ENCODE data around the gene UPK1B.

UPK1B gene

DNA sequence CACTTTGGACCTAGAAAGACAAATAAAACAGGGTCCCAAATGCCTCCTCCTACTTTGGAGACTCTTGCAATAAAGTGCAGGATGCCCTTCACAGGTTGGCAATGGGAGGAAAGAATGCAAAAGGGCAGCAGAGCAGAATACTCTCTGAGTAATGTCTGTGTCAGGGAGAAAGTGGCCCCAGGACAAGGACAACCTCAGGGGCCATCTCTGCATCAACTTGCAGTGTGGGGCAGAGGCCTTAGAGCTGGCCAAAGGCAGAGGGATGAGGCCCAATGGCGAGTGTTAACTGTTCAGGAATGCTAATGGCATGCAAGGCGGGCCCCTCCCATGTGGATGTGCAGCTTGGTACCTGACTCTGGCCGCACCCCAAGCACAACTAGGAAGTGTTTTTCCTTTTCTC is 8.4 kb downstream of the UPK1B start:
- Histone ChIP-seq H3K9me3 (ENCODE audit: low read length) (no peaks in the 10 kb centered on the region), H3K36me3 (ENCODE audit: insufficient read depth, low read length) (no peaks in the 10 kb centered on the region), H3K9ac (ENCODE audit: low read length) (no peak overlapping the region), H3K4me1 (ENCODE audit: insufficient read depth, low read length) (no peaks in the 10 kb centered on the region), H3K4me3 (ENCODE audit: low read depth in 1 of 2, low read length in 2 of 2) (no peak overlapping the region), H3K27ac (ENCODE audit: low read depth, low read length) (no peak overlapping the region), H3K27me3 (ENCODE audit: control insufficient read depth in 1 of 2, insufficient read depth in 2 of 2, low read length in 2 of 2) (no peaks in the 10 kb centered on the region)

DNA sequence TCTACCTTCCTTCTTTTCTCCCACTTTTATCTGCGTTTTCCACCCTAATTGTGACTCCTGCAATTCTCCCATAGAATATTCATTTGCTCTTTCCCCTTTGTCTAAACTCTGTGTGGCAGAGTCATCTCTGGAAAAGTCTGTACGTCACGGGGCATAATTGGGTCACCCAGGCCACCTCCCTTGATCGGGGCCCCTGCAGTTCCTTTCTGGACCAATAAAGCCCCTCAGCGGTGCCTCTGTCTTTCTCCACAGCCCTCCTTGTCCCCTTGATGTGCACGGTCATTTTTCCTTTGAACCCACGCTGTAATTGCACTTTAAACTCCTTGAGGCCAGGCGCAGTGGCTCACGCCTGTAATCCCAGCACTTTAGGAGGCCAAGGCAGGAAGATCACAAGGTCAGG is 10.7 kb downstream of the UPK1B start:
- no peaks in the 10 kb centered on the region for H3K4me1 ChIP-seq (ENCODE audit: insufficient read depth, low read length)
- no peaks in the 10 kb centered on the region for H3K9me3 ChIP-seq (ENCODE audit: low read length)
- H3K27ac ChIP-seq (ENCODE audit: low read depth, low read length), result no peak overlapping the region
- no peaks in the 10 kb centered on the region for H3K27me3 ChIP-seq (ENCODE audit: control insufficient read depth in 1 of 2, insufficient read depth in 2 of 2, low read length in 2 of 2)
- H3K4me3 ChIP-seq (ENCODE audit: low read depth in 1 of 2, low read length in 2 of 2), result no peak overlapping the region
- H3K9ac ChIP-seq (ENCODE audit: low read length), result no peak overlapping the region
- no peaks in the 10 kb centered on the region for H3K36me3 ChIP-seq (ENCODE audit: insufficient read depth, low read length)

DNA sequence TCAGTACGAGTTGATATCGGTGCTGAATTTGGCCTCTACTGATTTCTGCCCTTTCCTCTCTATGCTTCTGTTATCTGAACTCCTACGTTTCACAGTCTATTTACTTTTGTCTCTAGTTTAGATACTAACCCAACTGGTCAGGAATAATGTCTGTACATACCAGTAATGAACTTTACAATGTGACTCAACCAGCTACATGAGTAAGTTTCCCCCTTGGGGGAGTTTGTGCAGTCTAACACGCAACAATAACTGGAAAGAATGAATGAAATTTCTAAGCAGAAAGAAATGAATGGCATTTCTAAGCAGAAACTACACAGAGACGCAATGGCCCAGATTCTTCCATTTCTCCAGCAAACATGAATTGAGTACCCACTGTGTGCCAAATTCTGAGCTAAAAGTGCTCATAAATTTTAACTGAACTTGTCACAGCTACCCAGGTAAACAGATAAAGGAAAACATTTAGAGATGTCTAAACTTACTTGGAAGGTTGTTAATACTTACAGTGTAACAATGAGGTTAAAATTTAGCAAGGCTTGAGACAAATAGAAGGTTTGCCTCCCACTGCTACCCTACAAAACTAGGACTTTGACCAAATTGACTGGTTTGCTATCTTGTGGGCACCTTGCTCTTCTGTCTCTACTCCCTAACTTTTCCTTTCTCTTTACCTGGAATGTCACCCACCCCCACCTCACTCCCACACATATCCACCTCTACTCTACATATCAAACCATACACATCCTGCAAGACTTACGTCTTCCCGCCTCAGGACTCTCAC is 11.6 kb downstream of the UPK1B start:
- no peak overlapping the region for H3K27ac ChIP-seq (ENCODE audit: low read depth, low read length)
- no peak overlapping the region for H3K9ac ChIP-seq (ENCODE audit: low read length)
- no peak overlapping the region for H3K4me3 ChIP-seq (ENCODE audit: low read depth in 1 of 2, low read length in 2 of 2)
- H3K27me3 ChIP-seq (ENCODE audit: control insufficient read depth in 1 of 2, insufficient read depth in 2 of 2, low read length in 2 of 2), result no peaks in the 10 kb centered on the region
- no peaks in the 10 kb centered on the region for H3K36me3 ChIP-seq (ENCODE audit: insufficient read depth, low read length)
- H3K9me3 ChIP-seq (ENCODE audit: low read length), result no peaks in the 10 kb centered on the region
- no peaks in the 10 kb centered on the region for H3K4me1 ChIP-seq (ENCODE audit: insufficient read depth, low read length)

DNA sequence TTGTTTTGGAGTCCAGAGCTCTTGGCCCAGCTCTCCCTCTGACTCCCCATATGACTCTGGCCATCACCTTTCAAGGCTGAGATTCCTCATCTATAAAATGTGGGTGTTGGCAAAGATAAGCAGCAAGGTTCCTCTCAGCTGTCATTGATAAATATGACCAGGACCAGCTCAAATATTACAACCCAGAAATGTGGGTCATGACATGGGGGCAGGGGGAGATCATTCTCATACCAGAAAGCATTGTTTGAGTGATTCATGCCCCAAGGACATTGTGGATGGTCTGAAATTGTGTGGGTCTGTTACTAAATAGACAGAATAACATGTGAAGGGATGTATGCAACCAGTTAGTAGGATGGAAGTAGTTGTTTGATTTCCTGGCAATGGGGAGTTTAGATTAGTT is 13.9 kb downstream of the UPK1B start:
- no peaks in the 10 kb centered on the region for H3K36me3 ChIP-seq (ENCODE audit: insufficient read depth, low read length)
- H3K27ac ChIP-seq (ENCODE audit: low read depth, low read length), result no peak overlapping the region
- H3K27me3 ChIP-seq (ENCODE audit: control insufficient read depth in 1 of 2, insufficient read depth in 2 of 2, low read length in 2 of 2), result no peaks in the 10 kb centered on the region
- H3K4me3 ChIP-seq (ENCODE audit: low read depth in 1 of 2, low read length in 2 of 2), result no peak overlapping the region
- no peak overlapping the region for H3K9ac ChIP-seq (ENCODE audit: low read length)
- no peaks in the 10 kb centered on the region for H3K9me3 ChIP-seq (ENCODE audit: low read length)
- H3K4me1 ChIP-seq (ENCODE audit: insufficient read depth, low read length), result no peaks in the 10 kb centered on the region

DNA sequence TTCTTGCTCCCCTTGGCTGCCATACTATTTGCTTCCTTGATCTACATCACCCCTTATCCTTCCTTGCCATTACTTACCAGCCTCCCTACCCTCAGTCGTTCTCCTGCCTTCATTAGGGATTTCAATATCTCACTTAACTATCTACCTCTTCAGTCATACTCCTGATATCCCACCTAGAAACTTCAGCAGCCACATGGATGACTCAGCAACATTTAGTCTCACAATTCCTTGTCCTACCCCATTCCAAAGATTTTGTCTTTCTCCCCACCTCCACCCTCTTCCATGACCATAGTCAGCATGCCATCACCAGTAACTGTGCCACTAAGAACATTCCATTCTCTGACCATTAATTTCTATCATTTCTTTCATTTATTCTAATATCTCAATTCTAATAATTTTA is 18.4 kb downstream of the UPK1B start:
- no peak overlapping the region for H3K9ac ChIP-seq (ENCODE audit: low read length)
- H3K27ac ChIP-seq (ENCODE audit: low read depth, low read length), result no peak overlapping the region
- no peak overlapping the region for H3K4me3 ChIP-seq (ENCODE audit: low read depth in 1 of 2, low read length in 2 of 2)
- H3K9me3 ChIP-seq (ENCODE audit: low read length), result no peaks in the 10 kb centered on the region
- no peaks in the 10 kb centered on the region for H3K4me1 ChIP-seq (ENCODE audit: insufficient read depth, low read length)
- H3K36me3 ChIP-seq (ENCODE audit: insufficient read depth, low read length), result no peaks in the 10 kb centered on the region
- H3K27me3 ChIP-seq (ENCODE audit: control insufficient read depth in 1 of 2, insufficient read depth in 2 of 2, low read length in 2 of 2), result no peaks in the 10 kb centered on the region

DNA sequence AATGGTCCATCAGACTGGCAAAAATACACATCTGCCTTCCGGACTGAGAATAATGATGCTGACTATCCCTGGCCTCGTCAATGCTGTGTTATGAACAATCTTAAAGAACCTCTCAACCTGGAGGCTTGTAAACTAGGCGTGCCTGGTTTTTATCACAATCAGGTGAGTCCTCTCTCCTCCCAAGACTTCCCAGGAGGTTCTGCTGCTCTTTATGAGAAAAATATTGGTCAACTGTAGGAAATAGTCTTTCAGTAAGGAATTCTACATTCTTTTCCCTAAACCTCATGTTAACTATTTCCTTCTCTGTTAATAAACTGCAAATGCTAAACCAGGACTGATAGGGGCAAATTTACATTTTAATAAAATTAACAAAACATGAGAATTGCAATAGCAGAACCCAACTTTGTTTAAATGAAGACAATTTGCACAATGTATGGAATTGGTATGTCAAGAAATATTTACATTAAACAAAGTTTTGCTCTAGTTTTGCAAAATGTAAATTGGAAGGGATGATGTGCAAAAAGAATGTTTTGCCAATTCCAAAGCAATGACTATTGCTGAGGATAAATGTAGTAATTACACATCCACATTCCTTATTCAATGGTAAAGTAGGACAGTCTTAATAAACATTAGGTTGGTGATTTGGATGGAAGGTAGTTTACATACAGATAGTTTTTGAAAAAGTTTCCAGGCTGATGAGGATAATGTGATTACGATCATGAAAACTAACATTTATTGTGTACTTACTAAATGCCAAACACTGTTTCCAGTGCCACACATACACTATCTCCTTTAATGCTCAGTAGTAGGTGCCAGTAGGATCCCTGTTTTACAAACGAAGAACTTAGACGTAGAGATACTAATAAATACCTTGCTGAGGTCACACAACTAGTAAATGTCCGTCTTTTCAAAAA is 21.1 kb downstream of the UPK1B start:
- H3K27me3 ChIP-seq (ENCODE audit: control insufficient read depth in 1 of 2, insufficient read depth in 2 of 2, low read length in 2 of 2), result no peaks in the 10 kb centered on the region
- no peaks in the 10 kb centered on the region for H3K4me1 ChIP-seq (ENCODE audit: insufficient read depth, low read length)
- H3K9me3 ChIP-seq (ENCODE audit: low read length), result no peaks in the 10 kb centered on the region
- H3K27ac ChIP-seq (ENCODE audit: low read depth, low read length), result no peak overlapping the region
- H3K9ac ChIP-seq (ENCODE audit: low read length), result no peak overlapping the region
- H3K4me3 ChIP-seq (ENCODE audit: low read depth in 1 of 2, low read length in 2 of 2), result no peak overlapping the region
- H3K36me3 ChIP-seq (ENCODE audit: insufficient read depth, low read length), result no peaks in the 10 kb centered on the region

DNA sequence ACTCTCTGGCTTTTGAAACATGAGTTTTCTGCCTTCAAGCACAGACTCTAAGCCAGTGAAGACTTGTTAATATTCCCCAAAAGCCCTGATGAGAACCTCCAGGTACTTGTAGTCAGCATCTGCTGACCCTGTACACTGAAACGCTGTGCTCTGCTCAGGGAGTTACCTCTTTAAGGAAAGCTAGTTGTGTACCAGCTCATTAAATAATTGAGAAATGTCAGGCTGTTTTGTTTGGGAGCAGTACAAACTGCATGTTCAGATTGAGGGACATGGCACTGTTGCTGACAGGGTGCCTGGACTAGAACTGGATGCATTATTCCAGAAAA is 21.7 kb downstream of the UPK1B start:
- H3K4me3 ChIP-seq (ENCODE audit: low read depth in 1 of 2, low read length in 2 of 2), result no peak overlapping the region
- no peaks in the 10 kb centered on the region for H3K36me3 ChIP-seq (ENCODE audit: insufficient read depth, low read length)
- H3K27ac ChIP-seq (ENCODE audit: low read depth, low read length), result no peak overlapping the region
- H3K9me3 ChIP-seq (ENCODE audit: low read length), result no peaks in the 10 kb centered on the region
- no peaks in the 10 kb centered on the region for H3K4me1 ChIP-seq (ENCODE audit: insufficient read depth, low read length)
- H3K27me3 ChIP-seq (ENCODE audit: control insufficient read depth in 1 of 2, insufficient read depth in 2 of 2, low read length in 2 of 2), result no peaks in the 10 kb centered on the region
- H3K9ac ChIP-seq (ENCODE audit: low read length), result no peak overlapping the region

DNA sequence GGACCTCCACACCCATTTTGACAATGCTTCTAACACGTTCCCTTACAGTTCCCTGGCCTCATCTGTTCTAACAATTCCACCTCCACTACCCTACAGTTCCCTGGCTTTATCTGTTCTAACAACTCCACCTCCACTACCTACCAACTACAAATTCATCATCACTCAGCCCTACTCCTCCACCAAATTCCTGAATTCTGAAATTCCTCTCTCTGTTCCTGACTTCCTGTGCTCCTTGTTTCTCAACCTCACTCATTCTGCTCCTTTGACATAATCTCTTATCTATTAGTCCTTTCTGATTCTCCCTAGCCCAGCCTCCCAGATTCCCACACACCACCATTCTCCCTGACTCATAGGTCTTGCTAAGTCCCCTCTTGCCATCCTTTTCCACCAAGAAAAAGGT is 22.5 kb downstream of the UPK1B start:
- Histone ChIP-seq H3K4me3 (ENCODE audit: low read depth in 1 of 2, low read length in 2 of 2) (no peak overlapping the region), H3K27me3 (ENCODE audit: control insufficient read depth in 1 of 2, insufficient read depth in 2 of 2, low read length in 2 of 2) (no peaks in the 10 kb centered on the region), H3K36me3 (ENCODE audit: insufficient read depth, low read length) (no peaks in the 10 kb centered on the region), H3K4me1 (ENCODE audit: insufficient read depth, low read length) (no peaks in the 10 kb centered on the region), H3K9me3 (ENCODE audit: low read length) (no peaks in the 10 kb centered on the region), H3K27ac (ENCODE audit: low read depth, low read length) (no peak overlapping the region), H3K9ac (ENCODE audit: low read length) (no peak overlapping the region)

DNA sequence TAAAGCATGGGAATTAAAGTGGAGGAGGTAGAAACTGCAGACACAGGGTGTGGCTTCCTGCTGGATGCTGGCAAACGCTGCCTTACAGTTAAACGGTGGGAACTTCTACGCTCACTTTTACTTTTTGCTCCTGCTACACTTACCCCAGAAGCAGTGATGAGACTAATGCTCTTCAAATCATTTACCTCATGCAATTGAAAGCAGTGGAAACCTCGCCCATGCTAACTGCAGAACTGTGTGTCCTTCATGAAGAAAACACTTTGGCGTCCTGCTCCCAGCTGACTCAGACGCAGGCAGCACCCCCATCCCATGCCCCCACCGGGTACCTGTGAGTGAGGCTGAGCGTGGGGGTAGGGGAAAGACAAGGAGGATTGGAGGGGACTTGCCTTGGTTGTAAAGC is 31.8 kb downstream of the UPK1B start:
- H3K9me3 ChIP-seq (ENCODE audit: low read length), result no peaks in the 10 kb centered on the region
- H3K4me3 ChIP-seq (ENCODE audit: low read depth in 1 of 2, low read length in 2 of 2), result no peak overlapping the region
- no peaks in the 10 kb centered on the region for H3K27me3 ChIP-seq (ENCODE audit: control insufficient read depth in 1 of 2, insufficient read depth in 2 of 2, low read length in 2 of 2)
- no peaks in the 10 kb centered on the region for H3K36me3 ChIP-seq (ENCODE audit: insufficient read depth, low read length)
- H3K4me1 ChIP-seq (ENCODE audit: insufficient read depth, low read length), result no peaks in the 10 kb centered on the region
- H3K9ac ChIP-seq (ENCODE audit: low read length), result no peak overlapping the region
- no peak overlapping the region for H3K27ac ChIP-seq (ENCODE audit: low read depth, low read length)

DNA sequence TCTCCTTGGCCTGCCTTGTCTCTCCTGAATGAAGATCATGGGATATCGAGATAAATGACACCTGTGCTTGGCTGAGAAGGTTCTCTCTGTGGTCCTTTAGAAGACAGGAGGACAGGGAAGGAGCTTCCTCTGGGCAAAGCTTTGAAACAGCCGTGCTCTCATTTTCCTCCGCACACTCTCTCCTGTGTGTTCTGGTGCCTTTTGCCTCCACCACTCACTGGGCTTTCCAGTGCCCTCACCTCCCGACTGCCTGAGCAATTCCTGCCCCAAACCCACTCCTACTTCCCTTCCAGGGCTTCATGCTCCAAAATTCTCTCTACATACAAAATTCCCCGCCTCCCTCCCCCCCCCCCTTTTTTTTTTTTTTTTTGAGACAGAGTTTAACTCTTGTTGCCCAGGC is 32.3 kb downstream of the UPK1B start:
- Histone ChIP-seq H3K27ac (ENCODE audit: low read depth, low read length) (no peak overlapping the region), H3K9ac (ENCODE audit: low read length) (no peak overlapping the region), H3K4me1 (ENCODE audit: insufficient read depth, low read length) (no peaks in the 10 kb centered on the region), H3K9me3 (ENCODE audit: low read length) (no peaks in the 10 kb centered on the region), H3K36me3 (ENCODE audit: insufficient read depth, low read length) (no peaks in the 10 kb centered on the region), H3K4me3 (ENCODE audit: low read depth in 1 of 2, low read length in 2 of 2) (no peak overlapping the region), H3K27me3 (ENCODE audit: control insufficient read depth in 1 of 2, insufficient read depth in 2 of 2, low read length in 2 of 2) (no peaks in the 10 kb centered on the region)

DNA sequence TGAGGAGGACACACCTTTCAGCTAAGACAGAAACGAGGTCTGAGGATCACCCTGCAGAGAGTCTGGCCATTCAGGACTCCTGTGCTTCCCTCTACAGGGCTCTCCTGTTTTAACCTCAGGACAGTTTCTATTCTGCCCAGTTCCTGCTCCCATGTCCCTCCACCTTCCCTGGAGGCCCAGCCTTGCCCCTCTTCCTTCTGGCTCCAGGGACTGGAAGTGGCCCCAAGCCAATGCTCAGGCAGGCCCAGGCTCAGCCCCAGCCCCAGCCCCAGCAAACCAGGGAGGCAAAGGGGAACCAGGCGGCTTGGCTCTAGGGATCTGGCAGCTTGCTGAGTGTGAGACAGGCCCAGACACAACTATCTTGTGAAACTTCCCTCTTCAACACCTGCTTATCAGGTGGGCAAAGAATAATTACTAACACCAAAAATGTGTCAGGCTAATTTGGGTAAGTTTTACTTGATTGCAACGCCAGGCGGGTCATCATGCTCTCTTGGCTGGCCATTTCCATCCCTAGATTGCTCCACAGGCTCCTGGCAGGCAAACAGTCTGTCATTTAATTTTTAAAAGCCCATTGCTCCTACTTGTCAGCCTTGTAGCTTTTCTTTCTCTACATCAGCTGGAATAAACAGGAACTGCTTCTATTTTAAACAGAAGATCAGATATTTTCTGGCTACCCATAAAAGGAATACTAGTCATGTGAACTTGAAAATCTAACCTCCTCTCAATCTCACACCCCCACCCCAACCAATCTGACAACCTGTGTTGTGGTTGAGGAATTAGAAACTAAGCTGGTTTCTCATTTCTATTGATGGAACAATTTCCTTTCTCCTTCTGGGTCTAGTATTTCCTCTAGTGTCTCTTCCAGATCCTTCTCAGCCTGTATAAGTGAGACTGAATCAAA is 33.5 kb downstream of the UPK1B start:
- no peaks in the 10 kb centered on the region for H3K4me1 ChIP-seq (ENCODE audit: insufficient read depth, low read length)
- no peak overlapping the region for H3K4me3 ChIP-seq (ENCODE audit: low read depth in 1 of 2, low read length in 2 of 2)
- no peak overlapping the region for H3K27ac ChIP-seq (ENCODE audit: low read depth, low read length)
- H3K36me3 ChIP-seq (ENCODE audit: insufficient read depth, low read length), result peaks cover 4% of the 10 kb centered on the region
- H3K27me3 ChIP-seq (ENCODE audit: control insufficient read depth in 1 of 2, insufficient read depth in 2 of 2, low read length in 2 of 2), result no peaks in the 10 kb centered on the region
- H3K9ac ChIP-seq (ENCODE audit: low read length), result no peak overlapping the region
- no peaks in the 10 kb centered on the region for H3K9me3 ChIP-seq (ENCODE audit: low read length)

Measured in muscle layer of colon (tissue), 2 donors.